ENCODE results near the gene KNSTRN. TPM values are rescaled to one million over a fixed set of nuclear protein-coding genes. Genes with fewer than 3 reads are reported as not detected.

The KNSTRN gene
- total and polyA plus RNA-seq, 8 donors, result 2.2 to 8.4 (median 3.5) TPM

DNA sequence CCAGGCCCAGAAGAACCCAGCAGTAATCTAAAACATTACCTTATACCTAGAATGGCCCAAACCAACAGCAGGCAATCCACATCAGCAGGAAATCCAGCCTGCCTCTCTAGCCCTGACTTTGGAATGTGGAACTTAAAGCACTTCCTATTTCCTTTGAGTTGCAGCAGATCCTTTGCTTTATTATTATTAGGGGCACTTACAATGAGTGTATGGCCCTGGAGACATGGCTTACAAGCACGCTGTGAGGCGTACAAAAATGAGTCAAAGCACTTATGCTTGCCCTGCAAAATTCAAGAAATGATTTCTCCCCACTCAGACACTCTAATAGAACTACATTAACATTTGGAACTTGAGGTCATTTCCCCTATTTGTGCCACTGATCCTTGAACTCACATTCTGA is 9.5 kb upstream of the KNSTRN start:
- Histone ChIP-seq H3K36me3 (no peaks in the 10 kb centered on the region), H3K4me3 (no peak overlapping the region), H3K9me3 (no peaks in the 10 kb centered on the region), H3K27me3 (no peaks in the 10 kb centered on the region), H3K4me1 (peaks cover 0 to 4% (median 0%) of the 10 kb centered on the region in 3 donors), H3K27ac (no peak overlapping the region)
- ATAC-seq (no peak), FAIRE-seq (no peak), DNase-seq (no peak)
- no peak for TF ChIP-seq CTCF (IDR thresholded peaks at IDR 0.05)
- WGBS, 2 donors, result 42 to 69% methylated on average over 2 of the region's 2 CpGs
- intact Hi-C loops (cut with DNase I), result no loop called here

DNA sequence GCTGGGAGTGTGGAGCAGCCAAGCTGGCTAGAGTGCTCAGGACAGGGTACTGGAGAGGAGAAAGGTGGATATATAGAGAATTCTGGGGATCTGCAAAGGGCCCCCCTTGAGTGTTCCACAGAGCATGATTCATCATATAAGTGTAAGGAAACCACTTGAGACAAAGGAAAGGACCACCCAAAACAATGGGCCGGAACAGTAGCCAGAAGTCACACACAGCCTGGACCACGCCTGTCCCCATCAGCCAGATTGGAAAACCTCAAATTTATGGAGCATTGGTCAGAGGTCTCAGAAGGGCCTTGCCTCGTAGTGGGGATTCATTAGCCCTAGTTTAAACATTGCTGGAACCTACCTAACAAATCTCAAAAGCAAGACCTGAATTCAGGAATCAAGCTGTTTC is 4.9 kb upstream of the KNSTRN start:
- WGBS, 2 donors, result 84 to 89% methylated on average over 3 of the region's 3 CpGs
- FAIRE-seq (no peak), DNase-seq (no peak), ATAC-seq (no peak)
- no peaks in the 10 kb centered on the region for H3K9me3 ChIP-seq
- H3K4me3 ChIP-seq, result no peak overlapping the region
- intact Hi-C loops (cut with DNase I), result no loop called here
- H3K4me1 ChIP-seq, result no peaks in the 10 kb centered on the region
- H3K27me3 ChIP-seq, result no peaks in the 10 kb centered on the region
- H3K27ac ChIP-seq, result no peak overlapping the region
- no peak for TF ChIP-seq CTCF (IDR thresholded peaks at IDR 0.05)
- H3K36me3 ChIP-seq, result no peaks in the 10 kb centered on the region

- intact Hi-C loops (cut with DNase I), result no loop called here
- DNase-seq (no peak), FAIRE-seq (no peak), ATAC-seq (peak in 1 of 4 donors; percentile 44)
- TF ChIP-seq CTCF (IDR thresholded peaks at IDR 0.05), result no peak
- WGBS, 2 donors, result 51 to 60% methylated on average over 4 of the region's 4 CpGs
- Histone ChIP-seq H3K4me1 (peaks cover 0 to 5% (median 0%) of the 10 kb centered on the region in 3 donors), H3K27ac (no peak overlapping the region), H3K36me3 (no peaks in the 10 kb centered on the region), H3K27me3 (no peaks in the 10 kb centered on the region), H3K4me3 (no peak overlapping the region), H3K9me3 (no peaks in the 10 kb centered on the region)
Observed at GRCh38 chr15:40379374-40379773, 3.1 kb upstream of the KNSTRN start.

- H3K9me3 ChIP-seq, result no peaks in the 10 kb centered on the region
- H3K36me3 ChIP-seq, result no peaks in the 10 kb centered on the region
- H3K27me3 ChIP-seq, result no peaks in the 10 kb centered on the region
- FAIRE-seq, result no peak
- H3K27ac ChIP-seq, result no peak overlapping the region
- peak in 2 of 4 donors; percentile 31 to 46 for ATAC-seq
- 29 to 31% methylated on average over 4 of the region's 4 CpGs for WGBS, 2 donors
- H3K4me1 ChIP-seq, result peaks cover 0 to 5% (median 0%) of the 10 kb centered on the region in 3 donors
- TF ChIP-seq CTCF (IDR thresholded peaks at IDR 0.05), result no peak
- peak in 1 of 6 donors; percentile 46 for DNase-seq
- intact Hi-C loops (cut with DNase I), result no loop called here
- H3K4me3 ChIP-seq, result no peak overlapping the region
Observed at GRCh38 chr15:40379853-40380252, 2.7 kb upstream of the KNSTRN start.

- no peaks in the 10 kb centered on the region for H3K27me3 ChIP-seq
- no peaks in the 10 kb centered on the region for H3K36me3 ChIP-seq
- intact Hi-C loops (cut with DNase I), result no loop called here
- peaks cover 0 to 5% (median 0%) of the 10 kb centered on the region in 3 donors for H3K4me1 ChIP-seq
- FAIRE-seq (no peak), ATAC-seq (no peak), DNase-seq (no peak)
- no peak overlapping the region for H3K4me3 ChIP-seq
- WGBS, 2 donors, result 94 to 98% methylated on average over 10 of the region's 10 CpGs
- H3K27ac ChIP-seq, result no peak overlapping the region
- no peaks in the 10 kb centered on the region for H3K9me3 ChIP-seq
- no peak for TF ChIP-seq CTCF (IDR thresholded peaks at IDR 0.05)
Observed at GRCh38 chr15:40380636-40381035, 1.9 kb upstream of the KNSTRN start.
